K562 (cell line): ENCODE measurements around the gene S100A2. TPM values are rescaled to one million over a fixed set of nuclear protein-coding genes. Genes with fewer than 3 reads are reported as not detected.
A peak's percentile ranks its signal among the peaks of the same experiment; 100 is the strongest.

Experiments used
- BRF1 ChIP-seq: IDR thresholded peaks from 3 replicates; pipeline ENCODE4 v1.6.1; 2011; ENCODE audit warnings: borderline replicate concordance, mild to moderate bottlenecking; ENCODE audit not compliant: insufficient read length; ENCODE audit errors: extremely low read depth
- CBX3 ChIP-seq, 2 experiments: IDR thresholded peaks; 1 replicate in 1 of 2; 2 replicates in 1 of 2; pipeline ENCODE4 v1.6.1; 2012; ENCODE audit warnings: inconsistent platforms in 2 of 2, low read length in 2 of 2, borderline replicate concordance in 1 of 2, control low read depth in 1 of 2
- E2F8 ChIP-seq: fragments of 450-650 bp; IDR thresholded peaks from 2 replicates; pipeline ENCODE4 v1.7.1; 2018; ENCODE audit warnings: mild to moderate bottlenecking, low read depth; ENCODE audit not compliant: partially characterized antibody
- EP300 ChIP-seq: IDR thresholded peaks from 2 replicates; pipeline ENCODE4 v1.6.1; 2012; ENCODE audit warnings: low read length, improper control_type of control experiment
- EP400 ChIP-seq: fragments of 450-650 bp; IDR thresholded peaks from 2 replicates; pipeline ENCODE4 v1.6.1; 2017; ENCODE audit warnings: antibody characterized with exemption, mild to moderate bottlenecking, moderate library complexity
- ETV5 ChIP-seq: sonication (generic); formaldehyde crosslinking; IDR thresholded peaks from 2 replicates; pipeline ENCODE4 v1.4.0; 2020; ENCODE audit warnings: low read depth, mild to moderate bottlenecking, missing genetic modification reagents
- HNRNPUL1 ChIP-seq: fragments of 200-400 bp; formaldehyde crosslinking; IDR thresholded peaks from 2 replicates; pipeline ENCODE4 v1.6.1; 2017; ENCODE audit warnings: low read length
- KDM5B ChIP-seq: fragments of 200-600 bp; sonication (generic); IDR thresholded peaks from 2 replicates; pipeline ENCODE4 v1.6.1; 2012; ENCODE audit warnings: low read depth, mild to moderate bottlenecking, moderate library complexity, low read length, control low read depth, inconsistent platforms; ENCODE audit not compliant: insufficient replicate concordance
- MEF2D ChIP-seq: conservative IDR thresholded peaks from 2 replicates; pipeline ENCODE4 v1.6.1; 2016; ENCODE audit warnings: low read depth, missing genetic modification characterization, missing compliant biosample characterization
- NR2C2 ChIP-seq, 2 experiments: fragments of 200-800 bp in 1 of 2; sonication (Bioruptor generic) in 1 of 2; sonication (generic) in 1 of 2; formaldehyde crosslinking in 1 of 2; IDR thresholded peaks; 2 replicates each; pipeline versions ENCODE4 v1.6.1 to v1.8.0; 2016 to 2022; ENCODE audit warnings: mild to moderate bottlenecking in 1 of 2, missing compliant biosample characterization in 1 of 2, missing genetic modification characterization in 1 of 2, missing genetic modification reagents in 1 of 2
- PHF8 ChIP-seq: fragments of 200-600 bp; sonication (generic); IDR thresholded peaks from 2 replicates; pipeline ENCODE4 v1.6.1; 2012; ENCODE audit warnings: mixed run types, mild to moderate bottlenecking, inconsistent platforms, low read length, moderate library complexity, borderline replicate concordance
- SUPT5H ChIP-seq: fragments of 450-650 bp; IDR thresholded peaks from 2 replicates; pipeline ENCODE4 v1.6.1; 2016
- TOE1 ChIP-seq, 2 experiments: fragments of 450-650 bp in 1 of 2; sonication (generic) in 1 of 2; formaldehyde crosslinking in 1 of 2; IDR thresholded peaks; 2 replicates each; pipeline versions ENCODE4 v1.7.1 to v1.8.0; 2016 to 2022; ENCODE audit warnings: borderline replicate concordance in 2 of 2, mild to moderate bottlenecking in 2 of 2, antibody characterized with exemption in 1 of 2, inconsistent platforms in 1 of 2, low read depth in 1 of 2, missing genetic modification reagents in 1 of 2, moderate library complexity in 1 of 2
- ZFX ChIP-seq: sonication (generic); formaldehyde crosslinking; IDR thresholded peaks from 2 replicates; pipeline ENCODE4 v1.8.0; 2022; ENCODE audit warnings: mild to moderate bottlenecking, missing genetic modification reagents, moderate library complexity
- ZKSCAN1 ChIP-seq: fragments of 150-350 bp; IDR thresholded peaks from 2 replicates; pipeline ENCODE4 v1.6.1; 2016; ENCODE audit warnings: low read depth, low read length
- ZNF609 ChIP-seq: sonication (generic); formaldehyde crosslinking; IDR thresholded peaks from 2 replicates; pipeline ENCODE4 v1.8.1; 2023; ENCODE audit warnings: missing genetic modification reagents, mild to moderate bottlenecking, borderline replicate concordance
- polyA plus RNA-seq, 8 experiments: library from polyadenylated mRNA; depleted of rRNA in 4 of 8; stranded (reverse) in 5 of 8; unstranded in 3 of 8; fragments of >200 nt; fragmentation: Nextera tagmentation in 2 of 8; fragmentation: Illumina TruSeq in 1 of 8; extraction: Ambion mirVana in 2 of 8; extraction: Trizol in 1 of 8; gene quantifications; 2 replicates each; pipeline versions ENCODE4 v1.2.1 to v1.2.3, GENCODE V29; 2011 to 2014; ENCODE audit warnings: inconsistent platforms in 1 of 8, missing spikeins in 1 of 8
- total RNA-seq, 7 experiments: library from RNA; depleted of rRNA in 6 of 7; stranded (reverse); fragments of >200 nt in 6 of 7; fragmentation: Illumina TruSeq in 2 of 7; extraction: Trizol in 2 of 7; gene quantifications; 2 replicates each; pipeline versions ENCODE4 v1.2.1 to v1.2.3, GENCODE V29; 2011 to 2021; ENCODE audit warnings: low replicate concordance in 1 of 7
- TF ChIP-seq, protein P1 (sequence below): sonication (generic); formaldehyde crosslinking; IDR thresholded peaks from 2 replicates; pipeline ENCODE4 v1.9.0; 2022; ENCODE audit warnings: mild to moderate bottlenecking, missing genetic modification reagents

S100A2 gene
- total and polyA plus RNA-seq, 9 of the 15 experiments (the other 6 are each of a cell fraction or from before 2014, with no cell fraction given): 0.28 to 0.65 (median 0.44) TPM; not detected in 4

DNA sequence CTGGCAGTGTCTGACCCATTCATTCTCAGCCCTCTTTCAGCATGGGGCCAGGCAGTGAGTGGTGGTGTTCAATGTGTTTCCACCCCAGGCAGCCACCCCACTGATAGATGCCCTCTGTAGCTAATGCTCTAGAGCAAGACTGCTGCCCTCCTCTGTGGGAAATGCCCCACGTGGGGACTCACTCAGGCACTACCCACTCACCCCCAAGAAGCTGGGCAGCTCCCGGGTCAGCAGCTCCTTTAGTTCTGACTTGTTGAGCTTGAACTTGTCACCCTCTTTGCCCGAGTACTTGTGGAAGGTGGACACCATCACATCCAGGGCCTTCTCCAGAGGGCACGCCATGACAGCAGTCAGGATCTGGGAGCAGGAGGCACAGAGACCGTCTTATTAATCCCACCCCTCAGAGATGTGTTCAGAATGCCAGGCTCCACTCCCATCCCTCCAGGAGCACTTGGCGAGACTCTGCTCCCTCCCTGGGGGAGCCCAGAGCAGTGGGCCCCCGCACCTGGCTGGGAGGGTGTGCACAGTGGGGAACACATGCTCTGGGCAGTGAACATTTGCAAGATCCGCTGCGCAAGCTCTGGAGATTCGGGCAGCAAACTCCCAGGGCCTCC lies 21.1 kb downstream of the S100A2 start (continued):
- TF ChIP-seq BRF1 (no peak), ZFX (CRISPR knock-in tag) (0 out of 2 replicates have a peak, but pooled peaks have one; percentile 88), EP400 (no peak), HNRNPUL1 (no peak), EP300 (no peak), NR2C2 (CRISPR knock-in tag; IDR thresholded peaks at IDR 0.05) (0 out of 2 replicates have a peak, but pooled peaks have one; percentile 51), NR2C2 (tag; IDR thresholded peaks at IDR 0.05) (no peak), ZKSCAN1 (no peak), PHF8 (peak; percentile 47; the same call in 1 of the 2 replicates), E2F8 (no peak), SUPT5H (0 out of 2 replicates have a peak, but pooled peaks have one; percentile 29), TOE1 (IDR thresholded peaks at IDR 0.05; ENCODE audit: borderline replicate concordance) (no peak), TOE1 (CRISPR knock-in tag; IDR thresholded peaks at IDR 0.05; ENCODE audit: borderline replicate concordance, low read depth) (0 out of 2 replicates have a peak, but pooled peaks have one; percentile 62), ZNF609 (CRISPR knock-in tag) (0 out of 2 replicates have a peak, but pooled peaks have one; percentile 19), ETV5 (CRISPR knock-in tag) (no peak; the same call in 1 of the 2 replicates), CBX3 (IDR thresholded peaks at IDR 0.05; ENCODE audit: borderline replicate concordance in 1 of 2, low read length in 2 of 2) (peak in 1 of 2 experiments; percentile 96; a peak in 1 of 3 replicates), MEF2D (tag) (no peak), KDM5B (peak; percentile 24)
- TF ChIP-seq, protein P1, sequence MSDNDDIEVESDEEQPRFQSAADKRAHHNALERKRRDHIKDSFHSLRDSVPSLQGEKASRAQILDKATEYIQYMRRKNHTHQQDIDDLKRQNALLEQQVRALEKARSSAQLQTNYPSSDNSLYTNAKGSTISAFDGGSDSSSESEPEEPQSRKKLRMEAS (CRISPR knock-in tag): 0 out of 2 replicates have a peak, but pooled peaks have one; percentile 36
